Hepatocyte (in vitro differentiated cells): ENCODE data around the gene RTP1.

Experiments
- CTCF ChIP-seq: fragments of 200-600 bp; sonication (generic); IDR thresholded peaks from 2 replicates; pipeline ENCODE4 v1.5.1; 2016; ENCODE audit warnings: antibody characterized with exemption, mild to moderate bottlenecking; ENCODE audit not compliant: poor library complexity
- EZH2 ChIP-seq: fragments of 200-600 bp; sonication (generic); IDR thresholded peaks from 2 replicates; pipeline ENCODE4 v1.6.1; 2016; ENCODE audit warnings: antibody characterized with exemption, mild to moderate bottlenecking, borderline replicate concordance
- EZH2phosphoT487 ChIP-seq: fragments of 200-600 bp; sonication (generic); IDR thresholded peaks from one replicate; pipeline ENCODE4 v1.6.1; 2018; ENCODE audit warnings: antibody characterized with exemption, mild to moderate bottlenecking, low read depth, moderate library complexity; ENCODE audit not compliant: unreplicated experiment, severe bottlenecking

- TF ChIP-seq CTCF (no peak), EZH2phosphoT487 (no peak), EZH2 (no peak)
Observed at GRCh38 chr3:187228740-187229139, 31.5 kb downstream of the RTP1 start.
